IMR-90 (cell line): Measurements from ENCODE around the gene TNS3.

Experiments used
- BHLHE40 ChIP-seq: fragments of 150-350 bp; IDR thresholded peaks from 2 replicates; pipeline ENCODE4 v1.6.1; 2016; ENCODE audit warnings: mild to moderate bottlenecking, low read depth, low read length
- FOS ChIP-seq: fragments of 150-350 bp; IDR thresholded peaks from 2 replicates; pipeline ENCODE4 v1.6.1; 2016; ENCODE audit warnings: low read depth, low read length
- MAFK ChIP-seq: IDR thresholded peaks from 2 replicates; pipeline ENCODE4 v1.6.1; 2012; ENCODE audit warnings: low read depth, low read length, improper control_type of control experiment
- MAZ ChIP-seq: IDR thresholded peaks from 2 replicates; pipeline ENCODE4 v1.6.1; 2012; ENCODE audit warnings: low read depth, mild to moderate bottlenecking, low read length, improper control_type of control experiment, moderate library complexity, borderline replicate concordance
- MXI1 ChIP-seq: IDR thresholded peaks from 2 replicates; pipeline ENCODE4 v1.6.1; 2012; ENCODE audit warnings: low read depth, mild to moderate bottlenecking, low read length, moderate library complexity, borderline replicate concordance
- POLR2A ChIP-seq: IDR thresholded peaks from 2 replicates; pipeline ENCODE4 v1.6.1; 2012; ENCODE audit warnings: mild to moderate bottlenecking, low read depth, low read length
- RAD21 ChIP-seq: IDR thresholded peaks from 2 replicates; pipeline ENCODE4 v1.6.1; 2012; ENCODE audit warnings: low read length, improper control_type of control experiment
- RFX5 ChIP-seq: IDR thresholded peaks from 2 replicates; pipeline ENCODE4 v1.8.0; 2012; ENCODE audit warnings: low read depth, mild to moderate bottlenecking, low read length, moderate library complexity
- SMC3 ChIP-seq: fragments of 150-350 bp; IDR thresholded peaks from 2 replicates; pipeline ENCODE4 v1.6.1; 2016; ENCODE audit warnings: low read depth, mild to moderate bottlenecking, antibody characterized with exemption, low read length, moderate library complexity
- TF ChIP-seq, protein P1 (sequence below): conservative IDR thresholded peaks from 2 replicates; pipeline ENCODE4 v1.5.1; 2012; ENCODE audit warnings: mild to moderate bottlenecking, low read depth, low read length, improper control_type of control experiment
- TF ChIP-seq, protein P2 (sequence below): fragments of 150-350 bp; IDR thresholded peaks from 2 replicates; pipeline ENCODE4 v1.6.1; 2017; ENCODE audit warnings: mild to moderate bottlenecking, antibody characterized with exemption, low read length, low read depth

DNA sequence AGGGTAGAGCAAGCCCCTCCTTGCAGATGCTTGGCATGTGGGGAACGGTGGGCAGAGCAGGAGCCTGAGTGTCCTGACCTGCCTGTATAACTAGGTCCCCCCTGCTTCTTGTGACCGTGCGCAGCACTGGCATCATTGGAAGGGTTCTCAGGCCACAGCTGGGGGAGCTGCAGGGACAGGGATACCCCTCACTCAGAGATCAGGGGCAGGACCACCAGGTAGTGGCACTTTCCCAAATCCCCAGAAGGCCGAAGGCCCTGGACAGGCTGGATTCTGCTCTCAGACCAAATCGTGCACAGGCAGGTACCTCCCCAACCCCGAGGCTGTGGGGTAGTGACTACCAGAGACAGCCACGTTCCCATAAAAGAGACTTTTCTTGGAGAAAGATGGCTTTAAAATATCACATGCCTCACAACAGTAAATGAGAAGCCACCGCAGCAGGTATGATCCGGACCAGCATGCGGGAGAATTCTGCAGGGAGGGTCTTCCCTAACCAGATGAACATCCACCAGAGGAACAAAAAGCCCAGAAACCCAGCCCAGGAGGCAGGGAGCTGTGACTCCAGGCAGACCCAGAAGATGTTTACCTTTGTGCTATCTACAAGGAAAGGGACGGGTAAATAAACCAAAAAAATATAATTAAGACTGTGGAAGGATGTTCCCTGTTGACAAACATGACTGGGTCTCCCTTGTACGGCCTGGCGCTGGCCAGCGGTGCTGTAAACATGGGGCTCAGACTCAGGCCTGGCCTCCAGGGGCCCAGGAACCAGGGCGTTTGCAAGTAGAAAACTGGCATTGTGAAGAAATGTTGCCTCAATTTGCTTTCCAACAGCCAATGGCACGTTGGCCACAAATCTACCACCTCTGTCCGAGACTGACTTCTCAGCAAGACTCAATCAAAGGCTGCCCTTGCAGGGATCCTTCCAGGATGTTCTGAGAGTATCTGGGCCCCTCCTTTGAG lies 180.0 kb downstream of the TNS3 start:
- TF ChIP-seq, protein P1, sequence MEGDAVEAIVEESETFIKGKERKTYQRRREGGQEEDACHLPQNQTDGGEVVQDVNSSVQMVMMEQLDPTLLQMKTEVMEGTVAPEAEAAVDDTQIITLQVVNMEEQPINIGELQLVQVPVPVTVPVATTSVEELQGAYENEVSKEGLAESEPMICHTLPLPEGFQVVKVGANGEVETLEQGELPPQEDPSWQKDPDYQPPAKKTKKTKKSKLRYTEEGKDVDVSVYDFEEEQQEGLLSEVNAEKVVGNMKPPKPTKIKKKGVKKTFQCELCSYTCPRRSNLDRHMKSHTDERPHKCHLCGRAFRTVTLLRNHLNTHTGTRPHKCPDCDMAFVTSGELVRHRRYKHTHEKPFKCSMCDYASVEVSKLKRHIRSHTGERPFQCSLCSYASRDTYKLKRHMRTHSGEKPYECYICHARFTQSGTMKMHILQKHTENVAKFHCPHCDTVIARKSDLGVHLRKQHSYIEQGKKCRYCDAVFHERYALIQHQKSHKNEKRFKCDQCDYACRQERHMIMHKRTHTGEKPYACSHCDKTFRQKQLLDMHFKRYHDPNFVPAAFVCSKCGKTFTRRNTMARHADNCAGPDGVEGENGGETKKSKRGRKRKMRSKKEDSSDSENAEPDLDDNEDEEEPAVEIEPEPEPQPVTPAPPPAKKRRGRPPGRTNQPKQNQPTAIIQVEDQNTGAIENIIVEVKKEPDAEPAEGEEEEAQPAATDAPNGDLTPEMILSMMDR = no peak
- TF ChIP-seq POLR2A (no peak), RFX5 (no peak), MAZ (no peak), BHLHE40 (no peak), MXI1 (no peak), SMC3 (no peak), FOS (no peak), MAFK (no peak), RAD21 (no peak)
- TF ChIP-seq, protein P2, sequence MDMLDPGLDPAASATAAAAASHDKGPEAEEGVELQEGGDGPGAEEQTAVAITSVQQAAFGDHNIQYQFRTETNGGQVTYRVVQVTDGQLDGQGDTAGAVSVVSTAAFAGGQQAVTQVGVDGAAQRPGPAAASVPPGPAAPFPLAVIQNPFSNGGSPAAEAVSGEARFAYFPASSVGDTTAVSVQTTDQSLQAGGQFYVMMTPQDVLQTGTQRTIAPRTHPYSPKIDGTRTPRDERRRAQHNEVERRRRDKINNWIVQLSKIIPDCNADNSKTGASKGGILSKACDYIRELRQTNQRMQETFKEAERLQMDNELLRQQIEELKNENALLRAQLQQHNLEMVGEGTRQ = no peak
